Measurements from ENCODE around the gene CACNA2D3. TPM values are rescaled to one million over a fixed set of nuclear protein-coding genes. Genes with fewer than 3 reads are reported as not detected.

The CACNA2D3 gene
- polyA plus RNA-seq, 2 of the 4 experiments (the other 2 are of a cell fraction): 0.04 to 0.05 TPM

DNA sequence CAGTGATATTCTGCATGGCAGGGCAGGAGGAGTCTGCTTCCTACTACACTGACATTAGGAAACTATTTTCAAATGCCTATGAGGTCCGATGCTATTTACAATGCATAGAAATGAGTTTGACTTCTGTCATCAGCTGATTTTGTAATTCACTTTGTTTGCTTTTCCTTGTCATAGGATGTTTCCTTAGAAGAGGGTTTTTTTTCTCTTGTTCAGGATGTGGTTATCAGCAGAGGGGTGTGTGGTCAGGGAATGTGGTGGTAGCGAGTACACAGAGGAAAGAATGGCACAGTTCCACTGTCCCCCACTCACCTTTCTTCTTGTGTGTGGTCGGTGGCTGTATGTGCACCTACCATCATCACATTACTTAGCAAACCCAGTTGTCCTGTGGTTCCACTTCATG lies 574.0 kb downstream of the CACNA2D3 start:
- ChIA-PET POLR2A (no interaction called here), CTCF (no interaction called here)
- no peaks in the 10 kb centered on the region for H3K9me3 ChIP-seq
- H3K4me2 ChIP-seq: no peak overlapping the region
- no peaks in the 10 kb centered on the region for H3K4me1 ChIP-seq
- 3% methylated on average over 3 of the region's 3 CpGs for WGBS (ENCODE audit: missing lambda C conversion rate)
- TF ChIP-seq SREBF2 (IDR thresholded peaks at IDR 0.05): no peak
- no peak overlapping the region for H3K4me3 ChIP-seq
- no peak for ATAC-seq
- no peak for FAIRE-seq
- DNase-seq (ENCODE audit: low read depth in 1 of 2, low spot score in 1 of 2): no peak
- no peak overlapping the region for H3K27ac ChIP-seq

DNA sequence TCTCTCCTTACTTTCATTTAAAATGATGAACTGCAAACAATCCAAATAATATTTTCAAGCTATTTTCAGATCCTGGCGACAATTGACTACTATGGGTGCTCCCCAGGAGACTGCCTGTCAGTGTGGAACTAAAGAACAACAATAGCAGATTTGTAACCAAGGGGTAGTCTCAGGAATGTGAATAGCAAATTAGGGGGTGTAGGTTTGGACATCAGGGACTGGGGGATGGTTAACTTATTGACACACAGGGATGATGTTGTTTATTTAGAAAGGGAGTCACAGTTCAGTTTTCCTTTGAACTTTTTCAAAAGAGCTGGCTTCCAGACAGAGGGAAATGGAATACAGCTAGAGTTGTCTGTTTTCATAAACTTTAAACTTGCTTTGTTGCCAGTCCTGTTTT lies 575.7 kb downstream of the CACNA2D3 start:
- Histone ChIP-seq H3K4me1 (no peaks in the 10 kb centered on the region), H3K4me2 (no peak overlapping the region), H3K4me3 (no peak overlapping the region), H3K27ac (no peak overlapping the region), H3K9me3 (no peaks in the 10 kb centered on the region)
- ChIA-PET POLR2A (no interaction called here), CTCF (no interaction called here)
- FAIRE-seq (no peak), DNase-seq (ENCODE audit: low read depth in 1 of 2, low spot score in 1 of 2) (no peak), ATAC-seq (no peak)
- WGBS (ENCODE audit: missing lambda C conversion rate): 0% methylated on average over 1 of the region's 1 CpG
- TF ChIP-seq NR3C1 (IDR thresholded peaks at IDR 0.05) (no peak), PHF8 (IDR thresholded peaks at IDR 0.05; ENCODE audit: borderline replicate concordance, low read depth) (no peak), CHD2 (IDR thresholded peaks at IDR 0.05; ENCODE audit: low read length, partially characterized antibody) (no peak), HOXB13 (CRISPR knock-in tag; IDR thresholded peaks at IDR 0.05; ENCODE audit: low read depth) (no peak), CBX2 (IDR thresholded peaks at IDR 0.05; ENCODE audit: borderline replicate concordance, low read depth) (no peak), EHF (CRISPR knock-in tag; IDR thresholded peaks at IDR 0.05) (no peak), JUNB (IDR thresholded peaks at IDR 0.05) (no peak), RNF2 (IDR thresholded peaks at IDR 0.05; ENCODE audit: borderline replicate concordance, low read depth) (no peak), CBX8 (IDR thresholded peaks at IDR 0.05) (no peak), GATA3 (IDR thresholded peaks at IDR 0.05; ENCODE audit: borderline replicate concordance) (no peak), MYC (IDR thresholded peaks at IDR 0.05; ENCODE audit: borderline replicate concordance, low read length) (no peak), HDAC2 (IDR thresholded peaks at IDR 0.05) (no peak), CHD4 (IDR thresholded peaks at IDR 0.05; ENCODE audit: borderline replicate concordance) (no peak), FOSB (CRISPR knock-in tag; IDR thresholded peaks at IDR 0.05) (no peak), HEYL (CRISPR knock-in tag; IDR thresholded peaks at IDR 0.05) (no peak), RFX5 (IDR thresholded peaks at IDR 0.05) (no peak)
- TF ChIP-seq, protein P1, sequence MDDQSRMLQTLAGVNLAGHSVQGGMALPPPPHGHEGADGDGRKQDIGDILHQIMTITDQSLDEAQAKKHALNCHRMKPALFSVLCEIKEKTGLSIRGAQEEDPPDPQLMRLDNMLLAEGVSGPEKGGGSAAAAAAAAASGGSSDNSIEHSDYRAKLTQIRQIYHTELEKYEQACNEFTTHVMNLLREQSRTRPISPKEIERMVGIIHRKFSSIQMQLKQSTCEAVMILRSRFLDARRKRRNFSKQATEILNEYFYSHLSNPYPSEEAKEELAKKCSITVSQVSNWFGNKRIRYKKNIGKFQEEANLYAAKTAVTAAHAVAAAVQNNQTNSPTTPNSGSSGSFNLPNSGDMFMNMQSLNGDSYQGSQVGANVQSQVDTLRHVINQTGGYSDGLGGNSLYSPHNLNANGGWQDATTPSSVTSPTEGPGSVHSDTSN (IDR thresholded peaks at IDR 0.05): no peak
- TF ChIP-seq, protein P2, sequence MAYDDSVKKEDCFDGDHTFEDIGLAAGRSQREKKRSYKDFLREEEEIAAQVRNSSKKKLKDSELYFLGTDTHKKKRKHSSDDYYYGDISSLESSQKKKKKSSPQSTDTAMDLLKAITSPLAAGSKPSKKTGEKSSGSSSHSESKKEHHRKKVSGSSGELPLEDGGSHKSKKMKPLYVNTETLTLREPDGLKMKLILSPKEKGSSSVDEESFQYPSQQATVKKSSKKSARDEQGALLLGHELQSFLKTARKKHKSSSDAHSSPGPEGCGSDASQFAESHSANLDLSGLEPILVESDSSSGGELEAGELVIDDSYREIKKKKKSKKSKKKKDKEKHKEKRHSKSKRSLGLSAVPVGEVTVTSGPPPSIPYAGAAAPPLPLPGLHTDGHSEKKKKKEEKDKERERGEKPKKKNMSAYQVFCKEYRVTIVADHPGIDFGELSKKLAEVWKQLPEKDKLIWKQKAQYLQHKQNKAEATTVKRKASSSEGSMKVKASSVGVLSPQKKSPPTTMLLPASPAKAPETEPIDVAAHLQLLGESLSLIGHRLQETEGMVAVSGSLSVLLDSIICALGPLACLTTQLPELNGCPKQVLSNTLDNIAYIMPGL (CRISPR knock-in tag; IDR thresholded peaks at IDR 0.05; ENCODE audit: borderline replicate concordance): no peak
- TF ChIP-seq, protein P3, sequence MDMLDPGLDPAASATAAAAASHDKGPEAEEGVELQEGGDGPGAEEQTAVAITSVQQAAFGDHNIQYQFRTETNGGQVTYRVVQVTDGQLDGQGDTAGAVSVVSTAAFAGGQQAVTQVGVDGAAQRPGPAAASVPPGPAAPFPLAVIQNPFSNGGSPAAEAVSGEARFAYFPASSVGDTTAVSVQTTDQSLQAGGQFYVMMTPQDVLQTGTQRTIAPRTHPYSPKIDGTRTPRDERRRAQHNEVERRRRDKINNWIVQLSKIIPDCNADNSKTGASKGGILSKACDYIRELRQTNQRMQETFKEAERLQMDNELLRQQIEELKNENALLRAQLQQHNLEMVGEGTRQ (IDR thresholded peaks at IDR 0.05): no peak

DNA sequence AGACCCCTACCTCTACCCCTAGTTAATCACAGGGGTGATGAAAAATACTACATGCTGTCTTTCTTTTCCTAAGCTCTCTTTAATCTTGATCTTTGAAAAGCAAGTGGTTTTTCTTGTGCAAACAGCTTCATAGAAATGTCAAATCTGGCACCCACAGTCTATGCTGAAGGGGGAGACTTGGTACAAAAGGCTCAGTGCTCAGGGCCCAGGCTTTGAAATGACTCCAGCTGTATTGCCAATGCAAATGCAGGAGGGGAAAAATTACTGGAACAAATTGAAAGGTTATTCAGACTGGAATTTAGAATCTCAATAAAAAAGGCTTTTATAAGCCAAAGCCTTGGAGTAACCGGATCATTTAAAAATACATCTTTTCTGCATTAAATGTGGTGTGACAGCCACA lies 581.6 kb downstream of the CACNA2D3 start:
- POLR2A ChIA-PET: no interaction called here
- no peak for DNase-seq (ENCODE audit: low read depth in 1 of 2, low spot score in 1 of 2)
- 0% methylated on average over 1 of the region's 1 CpG for WGBS (ENCODE audit: missing lambda C conversion rate)
- CTCF ChIA-PET: no interaction called here
- Histone ChIP-seq H3K4me2 (no peak overlapping the region), H3K9me3 (no peaks in the 10 kb centered on the region), H3K4me1 (no peaks in the 10 kb centered on the region), H3K27ac (no peak overlapping the region), H3K4me3 (no peak overlapping the region)
- no peak for TF ChIP-seq CBX2 (IDR thresholded peaks at IDR 0.05; ENCODE audit: borderline replicate concordance, low read depth)
- TF ChIP-seq, protein P4, sequence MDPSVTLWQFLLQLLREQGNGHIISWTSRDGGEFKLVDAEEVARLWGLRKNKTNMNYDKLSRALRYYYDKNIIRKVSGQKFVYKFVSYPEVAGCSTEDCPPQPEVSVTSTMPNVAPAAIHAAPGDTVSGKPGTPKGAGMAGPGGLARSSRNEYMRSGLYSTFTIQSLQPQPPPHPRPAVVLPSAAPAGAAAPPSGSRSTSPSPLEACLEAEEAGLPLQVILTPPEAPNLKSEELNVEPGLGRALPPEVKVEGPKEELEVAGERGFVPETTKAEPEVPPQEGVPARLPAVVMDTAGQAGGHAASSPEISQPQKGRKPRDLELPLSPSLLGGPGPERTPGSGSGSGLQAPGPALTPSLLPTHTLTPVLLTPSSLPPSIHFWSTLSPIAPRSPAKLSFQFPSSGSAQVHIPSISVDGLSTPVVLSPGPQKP (IDR thresholded peaks at IDR 0.05; ENCODE audit: low read depth, low read length): no peak
- no peak for TF ChIP-seq ZC3H11A (IDR thresholded peaks at IDR 0.05)
- no peak for FAIRE-seq
- no peak for ATAC-seq

Measured in A549 (cell line).